ENCODE measurements around the gene AKAP4. TPM values are rescaled to one million over a fixed set of nuclear protein-coding genes. Genes with fewer than 3 reads are reported as not detected.

Gene AKAP4
- polyA plus RNA-seq, result not detected

GRCh38 chrX:50200907-50201306 lies at the start of gene AKAP4:
Gene AKAP4, minus strand, starts transcription at chrX:50201007. Its CDS starts 118 bp downstream, at chrX:50200889.
- no peak within 1 kb of the TSS for H3K27ac Mint-ChIP-seq
- peaks cover 2% of the 10 kb centered on the region for H3K36me3 Mint-ChIP-seq
- H3K4me3 Mint-ChIP-seq, result no peak within 1 kb of the TSS
- peaks cover 0 to 1% (median 0%) of the 10 kb centered on the region in 3 donors for H3K9me3 Mint-ChIP-seq
- H3K27me3 Mint-ChIP-seq, result peaks cover 2% of the 10 kb centered on the region
- peaks cover 6 to 8% (median 6%) of the 10 kb centered on the region in 3 donors for H3K4me1 Mint-ChIP-seq

GRCh38 chrX:50211510-50211909 lies 10.7 kb upstream of the AKAP4 start:
- no peaks in the 10 kb centered on the region for H3K27me3 Mint-ChIP-seq
- no peak overlapping the region for H3K27ac Mint-ChIP-seq
- H3K36me3 Mint-ChIP-seq, result no peaks in the 10 kb centered on the region
- H3K9me3 Mint-ChIP-seq, result no peaks in the 10 kb centered on the region
- H3K4me3 Mint-ChIP-seq, result no peak overlapping the region
- H3K4me1 Mint-ChIP-seq, result peaks cover 0 to 5% (median 0%) of the 10 kb centered on the region in 3 donors

GRCh38 chrX:50206753-50207152 lies 5.9 kb upstream of the AKAP4 start:
- H3K4me3 Mint-ChIP-seq, result no peak overlapping the region
- H3K27me3 Mint-ChIP-seq, result peaks cover 2% of the 10 kb centered on the region
- peaks cover 6 to 11% (median 8%) of the 10 kb centered on the region in 3 donors for H3K4me1 Mint-ChIP-seq
- peaks cover 0 to 1% (median 0%) of the 10 kb centered on the region in 3 donors for H3K9me3 Mint-ChIP-seq
- H3K36me3 Mint-ChIP-seq, result no peaks in the 10 kb centered on the region
- no peak overlapping the region for H3K27ac Mint-ChIP-seq

- Mint-ChIP-seq H3K4me1 (peaks cover 6 to 8% (median 6%) of the 10 kb centered on the region in 3 donors), H3K4me3 (peak within 1 kb of the TSS; percentile 76 to 91 (median 86)), H3K36me3 (peaks cover 2% of the 10 kb centered on the region), H3K9me3 (peaks cover 0 to 1% (median 0%) of the 10 kb centered on the region in 3 donors), H3K27ac (peak within 1 kb of the TSS; percentile 83 to 92 (median 84)), H3K27me3 (peaks cover 2% of the 10 kb centered on the region)
These were observed 3.6 kb upstream of the AKAP4 start, which contains the start of gene CCNB3 for GRCh38 chrX:50204364-50204899. Gene CCNB3, plus strand, starts transcription at chrX:50204765. Its CDS starts 80,399 bp downstream, at chrX:50285164.

- H3K4me1 Mint-ChIP-seq, result peaks cover 6 to 8% (median 6%) of the 10 kb centered on the region in 3 donors
- H3K36me3 Mint-ChIP-seq, result peaks cover 2% of the 10 kb centered on the region
- H3K9me3 Mint-ChIP-seq, result peaks cover 0 to 1% (median 0%) of the 10 kb centered on the region in 3 donors
- H3K27me3 Mint-ChIP-seq, result peaks cover 2% of the 10 kb centered on the region
- peak overlapping the region in 1 of 4 donors; percentile 11 for H3K4me3 Mint-ChIP-seq
- H3K27ac Mint-ChIP-seq, result peak overlapping the region in 1 of 3 donors; percentile 20
These were observed 1.7 kb upstream of the AKAP4 start for GRCh38 chrX:50202539-50202938.

GRCh38 chrX:50198348-50198747 lies 2.5 kb downstream of the AKAP4 start:
- Mint-ChIP-seq H3K4me3 (no peak overlapping the region), H3K36me3 (peaks cover 2% of the 10 kb centered on the region), H3K27me3 (no peaks in the 10 kb centered on the region), H3K27ac (no peak overlapping the region), H3K9me3 (no peaks in the 10 kb centered on the region), H3K4me1 (no peaks in the 10 kb centered on the region)

GRCh38 chrX:50188859-50189600 lies 11.8 kb downstream of the AKAP4 start:
- no peaks in the 10 kb centered on the region for H3K9me3 Mint-ChIP-seq
- H3K4me3 Mint-ChIP-seq, result no peak overlapping the region
- no peaks in the 10 kb centered on the region for H3K4me1 Mint-ChIP-seq
- peaks cover 1% of the 10 kb centered on the region for H3K27me3 Mint-ChIP-seq
- no peaks in the 10 kb centered on the region for H3K36me3 Mint-ChIP-seq
- H3K27ac Mint-ChIP-seq, result no peak overlapping the region

GRCh38 chrX:50183891-50184290 lies 16.9 kb downstream of the AKAP4 start:
- H3K27ac Mint-ChIP-seq, result no peak overlapping the region
- H3K27me3 Mint-ChIP-seq, result no peaks in the 10 kb centered on the region
- H3K36me3 Mint-ChIP-seq, result no peaks in the 10 kb centered on the region
- no peak overlapping the region for H3K4me3 Mint-ChIP-seq
- peaks cover 0 to 1% (median 0%) of the 10 kb centered on the region in 3 donors for H3K4me1 Mint-ChIP-seq
- H3K9me3 Mint-ChIP-seq, result no peaks in the 10 kb centered on the region

GRCh38 chrX:50180073-50180940 lies 20.5 kb downstream of the AKAP4 start:
- no peak overlapping the region for H3K27ac Mint-ChIP-seq
- peaks cover 0 to 2% (median 0%) of the 10 kb centered on the region in 3 donors for H3K9me3 Mint-ChIP-seq
- H3K4me1 Mint-ChIP-seq, result peaks cover 0 to 1% (median 0%) of the 10 kb centered on the region in 3 donors
- H3K36me3 Mint-ChIP-seq, result no peaks in the 10 kb centered on the region
- H3K4me3 Mint-ChIP-seq, result peak overlapping the region in 1 of 4 donors; percentile 10
- peaks cover 4% of the 10 kb centered on the region for H3K27me3 Mint-ChIP-seq

- peaks cover 0 to 2% (median 0%) of the 10 kb centered on the region in 3 donors for H3K9me3 Mint-ChIP-seq
- no peaks in the 10 kb centered on the region for H3K36me3 Mint-ChIP-seq
- no peak overlapping the region for H3K4me3 Mint-ChIP-seq
These were observed 31.1 kb downstream of the AKAP4 start for GRCh38 chrX:50169717-50170116.

GRCh38 chrX:50168241-50168687 lies 32.5 kb downstream of the AKAP4 start:
- no peak overlapping the region for H3K4me3 Mint-ChIP-seq
- H3K9me3 Mint-ChIP-seq, result peaks cover 0 to 2% (median 0%) of the 10 kb centered on the region in 3 donors
- peak overlapping the region in 1 of 3 donors; percentile 39 for H3K27ac Mint-ChIP-seq
- peaks cover 0 to 1% (median 0%) of the 10 kb centered on the region in 3 donors for H3K4me1 Mint-ChIP-seq
- H3K27me3 Mint-ChIP-seq, result peaks cover 2% of the 10 kb centered on the region
- no peaks in the 10 kb centered on the region for H3K36me3 Mint-ChIP-seq

More at GRCh38 chrX:50169717-50170116, 31.1 kb downstream of the AKAP4 start:
- Mint-ChIP-seq H3K27ac (no peak overlapping the region), H3K27me3 (peaks cover 4% of the 10 kb centered on the region), H3K4me1 (peaks cover 0 to 1% (median 0%) of the 10 kb centered on the region in 3 donors)

GRCh38 chrX:50167366-50167765 lies 33.4 kb downstream of the AKAP4 start:
- no peak overlapping the region for H3K27ac Mint-ChIP-seq
- H3K36me3 Mint-ChIP-seq, result no peaks in the 10 kb centered on the region
- no peaks in the 10 kb centered on the region for H3K27me3 Mint-ChIP-seq
- H3K4me3 Mint-ChIP-seq, result no peak overlapping the region
- H3K4me1 Mint-ChIP-seq, result peaks cover 0 to 1% (median 0%) of the 10 kb centered on the region in 3 donors
- H3K9me3 Mint-ChIP-seq, result peaks cover 0 to 2% (median 0%) of the 10 kb centered on the region in 3 donors

GRCh38 chrX:50165727-50166126 lies 35.1 kb downstream of the AKAP4 start:
- Mint-ChIP-seq H3K27ac (no peak overlapping the region), H3K4me1 (peaks cover 0 to 1% (median 0%) of the 10 kb centered on the region in 3 donors), H3K9me3 (peaks cover 0 to 1% (median 0%) of the 10 kb centered on the region in 3 donors), H3K36me3 (no peaks in the 10 kb centered on the region), H3K27me3 (no peaks in the 10 kb centered on the region), H3K4me3 (no peak overlapping the region)

- Mint-ChIP-seq H3K27me3 (no peaks in the 10 kb centered on the region), H3K36me3 (no peaks in the 10 kb centered on the region), H3K4me1 (peaks cover 0 to 2% (median 0%) of the 10 kb centered on the region in 3 donors), H3K27ac (no peak overlapping the region), H3K4me3 (no peak overlapping the region), H3K9me3 (no peaks in the 10 kb centered on the region)
These were observed 39.7 kb downstream of the AKAP4 start for GRCh38 chrX:50161127-50161526.

All from IgD-negative memory B cell (primary cell).